GM21528 (cell line): ENCODE measurements around the gene SH3GL1.
A peak's percentile ranks its signal among the peaks of the same experiment; 100 is the strongest.

Experiments
- ATAC-seq: cut with Tn5 transposase; IDR thresholded peaks from one replicate; pipeline ENCODE4 v1.9.1; 2021; ENCODE audit warnings: mild to moderate bottlenecking, moderate library complexity; ENCODE audit not compliant: unreplicated experiment, low FRiP score

Gene SH3GL1

GRCh38 chr19:4378886-4379285 lies 21.5 kb downstream of the SH3GL1 start:
- no peak for ATAC-seq

- ATAC-seq, result no peak
Observed at GRCh38 chr19:4376991-4377781, 23.2 kb downstream of the SH3GL1 start.

GRCh38 chr19:4376671-4376990 lies 23.7 kb downstream of the SH3GL1 start:
- ATAC-seq, result no peak

GRCh38 chr19:4376028-4376670 lies 24.2 kb downstream of the SH3GL1 start:
- no peak for ATAC-seq

- ATAC-seq, result no peak
Observed at GRCh38 chr19:4375164-4376027, 25.0 kb downstream of the SH3GL1 start.

GRCh38 chr19:4374498-4375163 lies 25.7 kb downstream of the SH3GL1 start:
- no peak for ATAC-seq

GRCh38 chr19:4373601-4374497 lies 26.5 kb downstream of the SH3GL1 start:
- ATAC-seq, result no peak

GRCh38 chr19:4373013-4373367 lies 27.4 kb downstream of the SH3GL1 start:
- no peak for ATAC-seq

GRCh38 chr19:4372165-4373012 lies 28.0 kb downstream of the SH3GL1 start:
- ATAC-seq, result no peak

- no peak for ATAC-seq
Observed at GRCh38 chr19:4371247-4372164, 28.8 kb downstream of the SH3GL1 start.

GRCh38 chr19:4370418-4371041 lies 29.8 kb downstream of the SH3GL1 start:
- ATAC-seq, result no peak

- peak; percentile 33 for ATAC-seq
Observed at GRCh38 chr19:4369888-4370260, 30.5 kb downstream of the SH3GL1 start.

- peak; percentile 50 for ATAC-seq
Observed at GRCh38 chr19:4369109-4369887, 31.0 kb downstream of the SH3GL1 start.

GRCh38 chr19:4368128-4368820 lies 32.1 kb downstream of the SH3GL1 start:
- no peak for ATAC-seq

- ATAC-seq, result no peak
Observed at GRCh38 chr19:4367781-4368127, 32.6 kb downstream of the SH3GL1 start.

- no peak for ATAC-seq
Observed at GRCh38 chr19:4367336-4367723, 33.0 kb downstream of the SH3GL1 start.
